PFSK-1 (cell line): Measurements from ENCODE around the gene SASH1.

ENCODE experiments used
- FOXP2 ChIP-seq: optimal IDR thresholded peaks from 2 replicates; pipeline ENCODE3; 2011; ENCODE audit warnings: borderline replicate concordance, control low read depth, inconsistent platforms; ENCODE audit not compliant: insufficient read depth; ENCODE audit errors: extremely low read length, extremely low read depth
- POLR2AphosphoS5 ChIP-seq: IDR thresholded peaks from 2 replicates; pipeline ENCODE4 v1.6.1; 2012; ENCODE audit warnings: low read depth, mild to moderate bottlenecking, control low read depth, low read length, moderate library complexity
- SIN3A ChIP-seq: IDR thresholded peaks from 2 replicates; pipeline ENCODE4 v1.6.1; 2012; ENCODE audit warnings: mild to moderate bottlenecking, low read length, moderate library complexity, borderline replicate concordance; ENCODE audit not compliant: insufficient read depth
- TAF1 ChIP-seq: IDR thresholded peaks from 2 replicates; pipeline ENCODE4 v1.6.1; 2012; ENCODE audit warnings: low read length, control low read depth, borderline replicate concordance; ENCODE audit not compliant: insufficient read depth
- TF ChIP-seq, protein P1 (sequence below), 2 experiments: IDR thresholded peaks; 2 replicates each; pipeline versions ENCODE4 v1.6.1 to v1.8.0; 2011 to 2012; ENCODE audit warnings: low read depth in 2 of 2, low read length in 2 of 2, control low read depth in 1 of 2, inconsistent platforms in 1 of 2, mild to moderate bottlenecking in 1 of 2, moderate library complexity in 1 of 2; ENCODE audit not compliant: insufficient read depth in 1 of 2

The SASH1 gene

DNA sequence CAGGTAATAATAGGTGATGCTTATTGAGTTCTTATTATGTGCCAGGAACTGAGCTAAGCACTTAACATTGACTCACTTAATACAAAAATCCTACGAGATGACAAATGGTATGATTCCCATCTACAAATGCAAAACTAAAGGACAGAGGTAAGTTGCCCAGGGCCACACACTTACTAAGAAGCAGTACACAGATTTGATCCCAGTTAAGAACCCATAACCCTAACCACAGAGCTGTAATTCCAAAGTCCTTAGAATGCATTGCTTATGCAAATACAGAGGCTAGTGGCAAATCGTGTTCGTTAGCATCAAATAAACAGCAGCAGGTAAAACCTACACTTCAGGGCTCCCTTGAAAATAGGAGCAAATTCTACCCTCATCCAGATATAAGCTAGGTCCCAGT lies 104.0 kb downstream of the SASH1 start:
- no peak for TF ChIP-seq TAF1
- TF ChIP-seq FOXP2, result no peak
- TF ChIP-seq, protein P1, sequence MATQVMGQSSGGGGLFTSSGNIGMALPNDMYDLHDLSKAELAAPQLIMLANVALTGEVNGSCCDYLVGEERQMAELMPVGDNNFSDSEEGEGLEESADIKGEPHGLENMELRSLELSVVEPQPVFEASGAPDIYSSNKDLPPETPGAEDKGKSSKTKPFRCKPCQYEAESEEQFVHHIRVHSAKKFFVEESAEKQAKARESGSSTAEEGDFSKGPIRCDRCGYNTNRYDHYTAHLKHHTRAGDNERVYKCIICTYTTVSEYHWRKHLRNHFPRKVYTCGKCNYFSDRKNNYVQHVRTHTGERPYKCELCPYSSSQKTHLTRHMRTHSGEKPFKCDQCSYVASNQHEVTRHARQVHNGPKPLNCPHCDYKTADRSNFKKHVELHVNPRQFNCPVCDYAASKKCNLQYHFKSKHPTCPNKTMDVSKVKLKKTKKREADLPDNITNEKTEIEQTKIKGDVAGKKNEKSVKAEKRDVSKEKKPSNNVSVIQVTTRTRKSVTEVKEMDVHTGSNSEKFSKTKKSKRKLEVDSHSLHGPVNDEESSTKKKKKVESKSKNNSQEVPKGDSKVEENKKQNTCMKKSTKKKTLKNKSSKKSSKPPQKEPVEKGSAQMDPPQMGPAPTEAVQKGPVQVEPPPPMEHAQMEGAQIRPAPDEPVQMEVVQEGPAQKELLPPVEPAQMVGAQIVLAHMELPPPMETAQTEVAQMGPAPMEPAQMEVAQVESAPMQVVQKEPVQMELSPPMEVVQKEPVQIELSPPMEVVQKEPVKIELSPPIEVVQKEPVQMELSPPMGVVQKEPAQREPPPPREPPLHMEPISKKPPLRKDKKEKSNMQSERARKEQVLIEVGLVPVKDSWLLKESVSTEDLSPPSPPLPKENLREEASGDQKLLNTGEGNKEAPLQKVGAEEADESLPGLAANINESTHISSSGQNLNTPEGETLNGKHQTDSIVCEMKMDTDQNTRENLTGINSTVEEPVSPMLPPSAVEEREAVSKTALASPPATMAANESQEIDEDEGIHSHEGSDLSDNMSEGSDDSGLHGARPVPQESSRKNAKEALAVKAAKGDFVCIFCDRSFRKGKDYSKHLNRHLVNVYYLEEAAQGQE (IDR thresholded peaks at IDR 0.05; ENCODE audit: insufficient read depth in 1 of 2, low read depth in 2 of 2, low read length in 2 of 2), result no peak
- no peak for TF ChIP-seq POLR2AphosphoS5
- TF ChIP-seq SIN3A, result no peak

DNA sequence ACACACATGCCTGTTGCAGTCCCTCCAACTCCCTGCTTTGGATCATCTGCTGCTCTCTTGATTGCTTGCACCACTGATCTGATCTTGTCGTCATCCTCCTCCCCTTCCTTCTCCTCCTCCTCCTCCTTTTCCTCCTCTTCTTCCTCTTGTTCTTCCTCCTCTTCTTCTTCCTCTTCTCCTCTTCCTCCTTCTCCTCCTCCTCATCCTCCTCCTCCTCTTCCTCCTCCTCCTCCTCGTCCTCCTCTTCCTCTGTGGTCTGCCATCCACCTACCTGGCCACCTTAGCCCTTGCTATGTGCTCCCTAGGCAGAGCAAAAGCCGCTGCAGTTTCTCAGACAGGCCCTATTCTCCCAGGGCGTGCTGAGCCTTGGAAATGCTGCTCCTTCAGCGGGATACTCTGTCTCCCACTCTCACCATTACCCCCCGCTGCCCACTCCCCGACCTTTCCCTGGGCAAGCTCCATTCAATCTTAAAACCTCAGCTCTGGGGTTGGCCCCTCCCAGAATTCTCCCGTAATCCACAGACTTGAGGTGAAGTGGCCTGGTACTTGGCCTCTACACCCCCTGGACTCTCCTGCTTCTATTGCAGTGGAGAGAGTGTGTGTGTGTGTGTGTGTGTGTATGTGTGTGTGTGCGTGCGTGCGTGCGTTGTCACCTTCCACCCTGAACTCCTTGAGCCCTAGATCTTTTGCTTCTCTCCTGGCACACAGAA lies 105.0 kb downstream of the SASH1 start:
- TF ChIP-seq FOXP2, result no peak
- TF ChIP-seq, protein P1 (IDR thresholded peaks at IDR 0.05; ENCODE audit: insufficient read depth in 1 of 2, low read depth in 2 of 2, low read length in 2 of 2), result no peak
- no peak for TF ChIP-seq TAF1
- no peak for TF ChIP-seq SIN3A
- TF ChIP-seq POLR2AphosphoS5, result no peak

DNA sequence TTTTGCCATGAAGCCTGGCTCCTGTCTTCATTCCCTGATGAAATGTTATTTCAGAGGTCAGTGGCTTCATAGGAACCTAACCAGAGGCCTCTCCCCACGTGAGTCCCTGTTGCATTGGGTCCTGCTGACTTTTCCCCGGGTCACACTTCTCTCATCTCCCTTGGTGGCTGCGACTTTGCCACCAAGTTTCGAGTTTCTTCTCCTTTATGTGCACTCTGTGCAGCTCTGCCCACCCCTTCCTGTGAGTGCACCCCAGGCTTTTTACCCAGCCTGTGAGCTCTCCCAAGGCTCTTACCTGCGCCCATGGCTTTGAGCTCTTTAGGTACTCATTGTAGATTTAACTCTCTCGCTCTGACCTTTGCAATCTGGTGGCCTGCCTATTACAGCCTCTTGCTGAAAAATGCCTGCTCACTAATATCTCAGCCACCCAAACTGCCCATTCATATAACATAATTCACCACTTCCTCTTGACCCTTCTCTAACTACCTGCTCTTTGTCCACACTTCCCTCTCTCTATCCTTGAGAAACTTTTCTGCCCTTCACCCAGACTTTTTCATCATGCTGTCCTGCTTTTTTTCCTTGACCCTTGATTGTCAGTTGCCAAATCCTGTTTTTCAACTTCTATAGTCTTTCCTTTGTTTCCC lies 105.9 kb downstream of the SASH1 start:
- TF ChIP-seq SIN3A (no peak), TAF1 (no peak), POLR2AphosphoS5 (no peak), FOXP2 (no peak)
- TF ChIP-seq, protein P1 (IDR thresholded peaks at IDR 0.05; ENCODE audit: insufficient read depth in 1 of 2, low read depth in 2 of 2, low read length in 2 of 2), result no peak

GRCh38 chr6:148450866-148451265 lies 108.2 kb downstream of the SASH1 start:
- TF ChIP-seq POLR2AphosphoS5 (no peak), FOXP2 (no peak)
- TF ChIP-seq, protein P1 (IDR thresholded peaks at IDR 0.05; ENCODE audit: insufficient read depth in 1 of 2, low read depth in 2 of 2, low read length in 2 of 2), result no peak
